HepG2 (cell line): Measurements from ENCODE around the gene MISP3. TPM values are rescaled to one million over a fixed set of nuclear protein-coding genes. Genes with fewer than 3 reads are reported as not detected.

Source experiments
- ATAC-seq: fragments of 200-7000 bp; cut with Tn5 transposase; 3 replicates; pipeline ENCODE4 v1.9.1; 2020; ENCODE audit warnings: mild to moderate bottlenecking, moderate library complexity
- BruUV-seq: library from RNA; stranded (reverse); fragments of 400-500 nt; replicated peaks from 2 replicates; lab custom pipeline; 2021; lab: Mats Ljungman, UMichigan
- CTCF ChIA-PET: fragments of 300-600 bp; formaldehyde crosslinking; extraction: SDS; loops from one replicate; lab custom pipeline; 2021; ENCODE audit warnings: low total read pairs, inconsistent platforms, low intra/inter-chr PET ratio; lab: Yijun Ruan, JAX
- POLR2A ChIA-PET: fragments of 350-600 bp; sonication (Branson Sonifier 250); formaldehyde crosslinking; loops from one replicate; lab custom pipeline; 2020; ENCODE audit warnings: antibody characterized with exemption, inconsistent platforms; lab: Yijun Ruan, JAX
- DNase-seq: peaks from one replicate; pipeline ENCODE4 v3.0.0-alpha.2; 2015; ENCODE audit warnings: low spot score
- FAIRE-seq: peaks from 3 replicates; lab custom pipeline; 2011; peaks lifted over from hg19 to GRCh38; lab: Jason Lieb, UNC
- H2AFZ ChIP-seq: one replicate; pipeline ENCODE4 v1.6.1; 2011; ENCODE audit warnings: low read length, inconsistent platforms
- H3K27ac ChIP-seq: fragments of 300-600 bp; 3 replicates; pipeline ENCODE4 v1.8.0; 2011; ENCODE audit warnings: mixed run types, mild to moderate bottlenecking, mixed read lengths, low read length, inconsistent platforms; ENCODE audit not compliant: insufficient read depth; ENCODE audit errors: extremely low read length
- H3K27me3 ChIP-seq, 2 experiments: fragments of 200-600 bp in 1 of 2; 2 replicates in 1 of 2; 3 replicates in 1 of 2; pipeline versions ENCODE4 v1.6.0 to v1.8.0; 2011; ENCODE audit warnings: low read length in 2 of 2, mild to moderate bottlenecking in 2 of 2, moderate library complexity in 2 of 2, inconsistent platforms in 1 of 2; ENCODE audit not compliant: insufficient read depth in 2 of 2, control insufficient read depth in 1 of 2
- H3K36me3 ChIP-seq, 2 experiments: fragments of 200-600 bp in 1 of 2; replicated peaks in 1 of 2; 2 replicates in 1 of 2; 3 replicates in 1 of 2; pipeline versions ENCODE4 v1.5.1 to v1.8.0; 2011; ENCODE audit warnings: low read length in 2 of 2, inconsistent platforms in 1 of 2; ENCODE audit not compliant: insufficient read depth in 2 of 2, control insufficient read depth in 1 of 2
- H3K4me1 ChIP-seq: 2 replicates; pipeline ENCODE4 v1.5.1; 2012; ENCODE audit warnings: low read length, inconsistent platforms; ENCODE audit not compliant: insufficient read depth
- H3K4me2 ChIP-seq: 2 replicates; pipeline ENCODE4 v1.6.0; 2011; ENCODE audit warnings: low read depth, low read length, inconsistent platforms
- H3K4me3 ChIP-seq, 3 experiments: fragments of 200-600 bp in 1 of 3; sonication (generic), shearing (Covaris generic) in 1 of 3; replicated peaks in 1 of 3; 2 replicates each; pipeline ENCODE4 v1.5.1; 2011 to 2016; ENCODE audit warnings: low read length in 3 of 3, inconsistent platforms in 2 of 3, low read depth in 2 of 3, mild to moderate bottlenecking in 2 of 3, control low read depth in 1 of 3, mixed read lengths in 1 of 3; ENCODE audit not compliant: insufficient read depth in 1 of 3
- H3K79me2 ChIP-seq: one replicate; pipeline ENCODE4 v1.6.1; 2011; ENCODE audit warnings: low read length, inconsistent platforms; ENCODE audit not compliant: insufficient read depth
- H3K9ac ChIP-seq: 2 replicates; pipeline ENCODE4 v1.6.0; 2011; ENCODE audit warnings: mild to moderate bottlenecking, low read depth, low read length, inconsistent platforms; ENCODE audit not compliant: insufficient read depth
- H3K9me3 ChIP-seq: 2 replicates; pipeline ENCODE4 v1.5.1; 2012; ENCODE audit warnings: mild to moderate bottlenecking, low read length
- H4K20me1 ChIP-seq: 2 replicates; pipeline ENCODE4 v1.6.0; 2011; ENCODE audit warnings: inconsistent platforms, mild to moderate bottlenecking, low read length, moderate library complexity; ENCODE audit not compliant: insufficient read depth
- HOXA5 ChIP-seq: sonication (generic); formaldehyde crosslinking; IDR thresholded peaks from 2 replicates; pipeline ENCODE4 v1.4.0; 2020; ENCODE audit warnings: missing genetic modification reagents
- KLF9 ChIP-seq: IDR thresholded peaks from 2 replicates; pipeline ENCODE4 v1.6.1; 2016; ENCODE audit warnings: low read depth
- RCOR2 ChIP-seq: IDR thresholded peaks from 2 replicates; pipeline ENCODE4 v1.6.1; 2016; ENCODE audit warnings: missing biosample characterization, missing genetic modification reagents
- ZNF260 ChIP-seq: sonication (generic); formaldehyde crosslinking; IDR thresholded peaks from 2 replicates; pipeline ENCODE4 v1.4.0; 2020; ENCODE audit warnings: missing genetic modification reagents, low read depth, mild to moderate bottlenecking, borderline replicate concordance
- ZNF546 ChIP-seq: sonication (generic); formaldehyde crosslinking; conservative IDR thresholded peaks from 2 replicates; pipeline ENCODE4 v1.8.1; 2023; ENCODE audit warnings: mild to moderate bottlenecking, missing genetic modification reagents
- WGBS: methylation state at CpG from one replicate; pipeline ENCODE4 v1.1.6; 2017; ENCODE audit warnings: low lambda C conversion rate; 5-methylcytosine and 5-hydroxymethylcytosine counted together
- in situ Hi-C: cut with HindIII; loops from 2 replicates; pipeline ENCODE4 v1.10.0; 2017; ENCODE audit warnings: low pct_unique_long_range_greater_than_20kb; ENCODE audit not compliant: extremely low pct_ligation_motif_present
- intact Hi-C: fragments of 100-400 bp; cut with micrococcal nuclease; formaldehyde crosslinking; loops from one replicate; pipeline ENCODE4 v1.10.0; 2022; ENCODE audit not compliant: unreplicated experiment
- polyA plus RNA-seq, 8 experiments: library from polyadenylated mRNA; depleted of rRNA in 3 of 8; stranded (reverse) in 7 of 8; unstranded in 1 of 8; fragments of >200 nt; fragmentation: Illumina TruSeq in 4 of 8; extraction: Trizol in 4 of 8; gene quantifications; 2 replicates each; pipeline versions ENCODE4 v1.2.1 to v1.2.3, GENCODE V29; 2011 to 2016; ENCODE audit warnings: low read depth in 4 of 8, missing spikeins in 1 of 8, mixed read lengths in 1 of 8; ENCODE audit not compliant: insufficient read depth in 1 of 8
- total RNA-seq, 5 experiments: library from RNA; depleted of rRNA; stranded (reverse); fragments of >200 nt; fragmentation: Illumina TruSeq; extraction: Trizol; gene quantifications; 2 replicates each; pipeline ENCODE4 v1.2.3, GENCODE V29; 2016; ENCODE audit warnings: low read depth in 1 of 5
- TF ChIP-seq, protein P1 (sequence below): sonication (generic); formaldehyde crosslinking; IDR thresholded peaks from 2 replicates; pipeline ENCODE4 v1.4.0; 2020; ENCODE audit warnings: missing genetic modification reagents, borderline replicate concordance
- TF ChIP-seq, protein P2 (sequence below): sonication (generic); formaldehyde crosslinking; IDR thresholded peaks from 2 replicates; pipeline ENCODE4 v1.9.0; 2022; ENCODE audit warnings: missing genetic modification reagents, mild to moderate bottlenecking, borderline replicate concordance
- TF ChIP-seq, protein P3 (sequence below): sonication (generic); formaldehyde crosslinking; IDR thresholded peaks from 2 replicates; pipeline ENCODE4 v1.4.0; 2020; ENCODE audit warnings: missing genetic modification reagents

MISP3 gene
- total and polyA plus RNA-seq, 2 of the 13 experiments (the other 11 are each of a cell fraction or from before 2014, with no cell fraction given) = 2.5 to 5.4 TPM

DNA sequence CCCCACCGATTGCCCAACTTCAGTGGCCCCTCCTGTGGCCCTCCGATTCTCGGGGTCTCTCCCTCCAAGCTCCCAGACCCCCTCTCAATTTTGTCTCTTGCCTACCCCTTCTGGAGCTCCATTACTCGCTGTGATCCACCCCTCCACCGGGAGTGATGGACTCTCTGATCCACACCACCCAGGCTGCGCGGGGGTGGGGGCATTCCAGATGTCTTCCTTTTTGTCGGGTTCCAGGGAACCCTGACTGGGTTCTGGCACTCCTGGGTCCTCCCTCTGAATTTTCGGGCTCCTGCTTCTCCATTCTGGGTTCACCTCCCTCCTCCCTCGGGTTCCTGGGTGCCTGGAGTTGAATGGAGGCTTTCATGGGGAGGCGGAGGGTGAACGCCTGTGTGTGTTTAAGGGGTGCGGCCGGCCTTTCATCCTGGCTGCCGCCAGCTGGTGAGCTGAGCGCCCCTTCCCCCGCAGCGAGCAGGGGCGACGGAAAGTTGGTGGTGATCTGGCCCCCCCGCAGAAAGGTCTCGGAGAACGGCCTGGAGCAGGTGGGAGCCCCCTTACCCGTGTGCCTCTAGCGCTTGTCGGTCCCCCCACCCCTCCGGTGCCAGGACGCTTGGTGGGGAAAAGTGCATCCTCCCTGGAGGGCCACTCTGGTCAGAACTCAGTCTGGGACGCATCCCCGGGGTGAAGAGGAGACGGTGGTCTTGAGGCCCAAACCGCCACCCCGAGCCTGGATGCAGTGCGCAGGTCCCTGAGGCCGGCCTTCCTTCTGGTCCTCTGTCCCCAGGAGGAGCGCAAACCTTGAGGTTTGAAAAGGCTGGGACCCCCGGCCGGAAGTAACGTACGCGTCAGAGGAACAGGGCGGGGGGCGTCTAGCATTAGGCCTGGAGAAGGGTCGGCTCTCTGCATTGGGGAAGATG, 1.6 kb downstream of the MISP3 start (continued):
- TF ChIP-seq, protein P1, sequence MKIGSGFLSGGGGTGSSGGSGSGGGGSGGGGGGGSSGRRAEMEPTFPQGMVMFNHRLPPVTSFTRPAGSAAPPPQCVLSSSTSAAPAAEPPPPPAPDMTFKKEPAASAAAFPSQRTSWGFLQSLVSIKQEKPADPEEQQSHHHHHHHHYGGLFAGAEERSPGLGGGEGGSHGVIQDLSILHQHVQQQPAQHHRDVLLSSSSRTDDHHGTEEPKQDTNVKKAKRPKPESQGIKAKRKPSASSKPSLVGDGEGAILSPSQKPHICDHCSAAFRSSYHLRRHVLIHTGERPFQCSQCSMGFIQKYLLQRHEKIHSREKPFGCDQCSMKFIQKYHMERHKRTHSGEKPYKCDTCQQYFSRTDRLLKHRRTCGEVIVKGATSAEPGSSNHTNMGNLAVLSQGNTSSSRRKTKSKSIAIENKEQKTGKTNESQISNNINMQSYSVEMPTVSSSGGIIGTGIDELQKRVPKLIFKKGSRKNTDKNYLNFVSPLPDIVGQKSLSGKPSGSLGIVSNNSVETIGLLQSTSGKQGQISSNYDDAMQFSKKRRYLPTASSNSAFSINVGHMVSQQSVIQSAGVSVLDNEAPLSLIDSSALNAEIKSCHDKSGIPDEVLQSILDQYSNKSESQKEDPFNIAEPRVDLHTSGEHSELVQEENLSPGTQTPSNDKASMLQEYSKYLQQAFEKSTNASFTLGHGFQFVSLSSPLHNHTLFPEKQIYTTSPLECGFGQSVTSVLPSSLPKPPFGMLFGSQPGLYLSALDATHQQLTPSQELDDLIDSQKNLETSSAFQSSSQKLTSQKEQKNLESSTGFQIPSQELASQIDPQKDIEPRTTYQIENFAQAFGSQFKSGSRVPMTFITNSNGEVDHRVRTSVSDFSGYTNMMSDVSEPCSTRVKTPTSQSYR = peak; percentile 62; the same call in 1 of the 2 replicates
- TF ChIP-seq ZNF260 (CRISPR knock-in tag) = no peak

DNA sequence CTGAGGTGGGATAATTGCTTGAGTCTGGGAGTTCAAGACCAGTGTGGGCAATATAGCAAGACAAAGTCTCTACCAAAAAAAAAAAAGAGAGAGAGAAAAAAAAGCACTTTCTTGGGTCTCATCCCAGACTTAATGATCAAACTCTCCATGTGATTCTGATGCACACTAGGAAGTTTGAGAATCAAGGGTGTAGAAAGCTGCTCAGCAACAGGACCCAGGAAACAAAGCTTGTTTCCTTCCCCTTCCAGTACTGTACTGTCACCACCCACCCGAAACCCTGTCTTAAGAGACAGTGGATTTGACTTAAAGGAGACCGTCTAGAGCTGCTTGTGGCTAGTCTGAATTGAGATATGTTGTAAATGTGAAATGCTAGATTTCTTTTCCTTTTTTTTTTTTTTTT, 5.8 kb downstream of the MISP3 start:
- no TSS peak for BruUV-seq
- H3K9me3 ChIP-seq = no peaks in the 10 kb centered on the region
- TF ChIP-seq RCOR2 (CRISPR knock-in tag) = no peak
- no peak for TF ChIP-seq ZNF546
- TF ChIP-seq, protein P2, sequence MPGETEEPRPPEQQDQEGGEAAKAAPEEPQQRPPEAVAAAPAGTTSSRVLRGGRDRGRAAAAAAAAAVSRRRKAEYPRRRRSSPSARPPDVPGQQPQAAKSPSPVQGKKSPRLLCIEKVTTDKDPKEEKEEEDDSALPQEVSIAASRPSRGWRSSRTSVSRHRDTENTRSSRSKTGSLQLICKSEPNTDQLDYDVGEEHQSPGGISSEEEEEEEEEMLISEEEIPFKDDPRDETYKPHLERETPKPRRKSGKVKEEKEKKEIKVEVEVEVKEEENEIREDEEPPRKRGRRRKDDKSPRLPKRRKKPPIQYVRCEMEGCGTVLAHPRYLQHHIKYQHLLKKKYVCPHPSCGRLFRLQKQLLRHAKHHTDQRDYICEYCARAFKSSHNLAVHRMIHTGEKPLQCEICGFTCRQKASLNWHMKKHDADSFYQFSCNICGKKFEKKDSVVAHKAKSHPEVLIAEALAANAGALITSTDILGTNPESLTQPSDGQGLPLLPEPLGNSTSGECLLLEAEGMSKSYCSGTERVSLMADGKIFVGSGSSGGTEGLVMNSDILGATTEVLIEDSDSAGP (CRISPR knock-in tag) = no peak
- no peak for TF ChIP-seq HOXA5 (CRISPR knock-in tag)
- TF ChIP-seq KLF9 (CRISPR knock-in tag) = no peak
- TF ChIP-seq, protein P3, sequence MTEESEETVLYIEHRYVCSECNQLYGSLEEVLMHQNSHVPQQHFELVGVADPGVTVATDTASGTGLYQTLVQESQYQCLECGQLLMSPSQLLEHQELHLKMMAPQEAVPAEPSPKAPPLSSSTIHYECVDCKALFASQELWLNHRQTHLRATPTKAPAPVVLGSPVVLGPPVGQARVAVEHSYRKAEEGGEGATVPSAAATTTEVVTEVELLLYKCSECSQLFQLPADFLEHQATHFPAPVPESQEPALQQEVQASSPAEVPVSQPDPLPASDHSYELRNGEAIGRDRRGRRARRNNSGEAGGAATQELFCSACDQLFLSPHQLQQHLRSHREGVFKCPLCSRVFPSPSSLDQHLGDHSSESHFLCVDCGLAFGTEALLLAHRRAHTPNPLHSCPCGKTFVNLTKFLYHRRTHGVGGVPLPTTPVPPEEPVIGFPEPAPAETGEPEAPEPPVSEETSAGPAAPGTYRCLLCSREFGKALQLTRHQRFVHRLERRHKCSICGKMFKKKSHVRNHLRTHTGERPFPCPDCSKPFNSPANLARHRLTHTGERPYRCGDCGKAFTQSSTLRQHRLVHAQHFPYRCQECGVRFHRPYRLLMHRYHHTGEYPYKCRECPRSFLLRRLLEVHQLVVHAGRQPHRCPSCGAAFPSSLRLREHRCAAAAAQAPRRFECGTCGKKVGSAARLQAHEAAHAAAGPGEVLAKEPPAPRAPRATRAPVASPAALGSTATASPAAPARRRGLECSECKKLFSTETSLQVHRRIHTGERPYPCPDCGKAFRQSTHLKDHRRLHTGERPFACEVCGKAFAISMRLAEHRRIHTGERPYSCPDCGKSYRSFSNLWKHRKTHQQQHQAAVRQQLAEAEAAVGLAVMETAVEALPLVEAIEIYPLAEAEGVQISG = no peak
- TF ChIP-seq, all 625 proteins: peak for 0
- H3K36me3 ChIP-seq = no peaks in the 10 kb centered on the region
- peaks cover 8% of the 10 kb centered on the region for H3K79me2 ChIP-seq
- no peak overlapping the region for H3K9ac ChIP-seq
- no peak for DNase-seq
- ATAC-seq = no peak
- intact Hi-C loops = no loop called here
- no peaks in the 10 kb centered on the region; a peak in 1 of 5 replicates for H3K27me3 ChIP-seq
- H3K4me3 ChIP-seq = no peak overlapping the region
- peaks cover 27% of the 10 kb centered on the region for H3K4me1 ChIP-seq
- H2AFZ ChIP-seq = no peak overlapping the region
- H4K20me1 ChIP-seq = no peaks in the 10 kb centered on the region
- H3K27ac ChIP-seq = no peak overlapping the region
- in situ Hi-C loops = no loop called here
- no peak for FAIRE-seq
- CTCF ChIA-PET = no interaction called here
- no peak overlapping the region for H3K4me2 ChIP-seq
- WGBS = 94% methylated on average over 2 of the region's 2 CpGs
- POLR2A ChIA-PET = interaction anchor here (1.1 to 1.4 kb wide), 2 partner anchors 19 to 58 kb away, joined by 3 read pairs; partner anchors contain the start of gene ASF1B
